GM12875 (cell line): ENCODE data around the gene CDS2.

Experiments
- H3K4me3 ChIP-seq: one replicate; pipeline ENCODE4 v1.5.1; 2011; ENCODE audit warnings: low read depth, low read length, control low read depth
- TF ChIP-seq, protein P1 (sequence below): IDR thresholded peaks from 2 replicates; pipeline ENCODE4 v1.5.1; 2011; ENCODE audit warnings: low read depth, mild to moderate bottlenecking, control low read depth, inconsistent platforms, low read length, moderate library complexity, borderline replicate concordance; ENCODE audit not compliant: insufficient read depth

CDS2 gene

GRCh38 chr20:5195655-5196054 is 68.8 kb downstream of the CDS2 start:
- H3K4me3 ChIP-seq, result no peak overlapping the region
- TF ChIP-seq, protein P1, sequence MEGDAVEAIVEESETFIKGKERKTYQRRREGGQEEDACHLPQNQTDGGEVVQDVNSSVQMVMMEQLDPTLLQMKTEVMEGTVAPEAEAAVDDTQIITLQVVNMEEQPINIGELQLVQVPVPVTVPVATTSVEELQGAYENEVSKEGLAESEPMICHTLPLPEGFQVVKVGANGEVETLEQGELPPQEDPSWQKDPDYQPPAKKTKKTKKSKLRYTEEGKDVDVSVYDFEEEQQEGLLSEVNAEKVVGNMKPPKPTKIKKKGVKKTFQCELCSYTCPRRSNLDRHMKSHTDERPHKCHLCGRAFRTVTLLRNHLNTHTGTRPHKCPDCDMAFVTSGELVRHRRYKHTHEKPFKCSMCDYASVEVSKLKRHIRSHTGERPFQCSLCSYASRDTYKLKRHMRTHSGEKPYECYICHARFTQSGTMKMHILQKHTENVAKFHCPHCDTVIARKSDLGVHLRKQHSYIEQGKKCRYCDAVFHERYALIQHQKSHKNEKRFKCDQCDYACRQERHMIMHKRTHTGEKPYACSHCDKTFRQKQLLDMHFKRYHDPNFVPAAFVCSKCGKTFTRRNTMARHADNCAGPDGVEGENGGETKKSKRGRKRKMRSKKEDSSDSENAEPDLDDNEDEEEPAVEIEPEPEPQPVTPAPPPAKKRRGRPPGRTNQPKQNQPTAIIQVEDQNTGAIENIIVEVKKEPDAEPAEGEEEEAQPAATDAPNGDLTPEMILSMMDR, result no peak

- no peak overlapping the region for H3K4me3 ChIP-seq
- TF ChIP-seq, protein P1, result no peak
Measured at GRCh38 chr20:5196149-5196548, 69.3 kb downstream of the CDS2 start.

DNA sequence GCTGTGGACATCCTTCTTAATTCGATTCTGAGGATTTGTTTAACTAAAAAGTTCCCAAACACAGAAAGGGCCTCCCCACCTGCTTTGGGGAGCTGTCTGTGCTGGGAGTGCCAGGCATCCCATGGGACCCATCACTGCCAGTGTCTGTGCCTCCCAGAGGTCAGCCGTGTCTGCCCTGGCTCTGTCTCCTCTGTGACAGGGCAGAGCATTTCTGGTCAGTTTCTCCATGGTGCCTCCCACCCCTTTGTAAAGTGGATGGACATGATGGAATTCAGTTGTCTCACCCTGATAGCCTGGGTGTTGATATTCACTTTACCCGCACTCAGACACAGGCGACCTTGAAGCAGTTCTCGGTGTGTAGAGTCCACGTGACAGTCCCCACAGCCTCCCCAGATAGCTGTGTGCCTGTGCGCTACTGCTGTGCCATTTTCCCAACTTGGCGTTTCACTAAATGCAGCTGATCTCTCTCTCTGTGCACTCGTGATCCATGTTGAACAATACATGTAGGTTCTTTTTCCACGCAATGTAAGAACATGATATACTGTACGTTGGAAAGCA is 70.5 kb downstream of the CDS2 start:
- TF ChIP-seq, protein P1, result no peak
- no peak overlapping the region for H3K4me3 ChIP-seq

- TF ChIP-seq, protein P1, result no peak
- H3K4me3 ChIP-seq, result no peak overlapping the region
Measured at GRCh38 chr20:5197847-5198650, 71.2 kb downstream of the CDS2 start.

DNA sequence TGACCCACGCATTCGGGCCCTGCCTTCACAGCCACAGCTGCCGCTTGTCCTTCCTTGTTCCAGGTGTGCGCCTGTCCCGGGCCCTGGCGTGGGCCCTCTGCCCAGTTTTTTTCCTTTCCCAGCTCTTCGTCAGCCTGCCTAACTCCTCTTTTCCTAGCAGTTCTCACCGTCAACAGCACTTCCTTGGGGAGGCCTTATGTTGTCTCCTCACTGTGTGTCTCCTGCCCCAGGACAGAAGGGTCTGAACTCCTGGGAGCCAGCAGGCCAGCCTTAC is 71.8 kb downstream of the CDS2 start:
- TF ChIP-seq, protein P1, result no peak

DNA sequence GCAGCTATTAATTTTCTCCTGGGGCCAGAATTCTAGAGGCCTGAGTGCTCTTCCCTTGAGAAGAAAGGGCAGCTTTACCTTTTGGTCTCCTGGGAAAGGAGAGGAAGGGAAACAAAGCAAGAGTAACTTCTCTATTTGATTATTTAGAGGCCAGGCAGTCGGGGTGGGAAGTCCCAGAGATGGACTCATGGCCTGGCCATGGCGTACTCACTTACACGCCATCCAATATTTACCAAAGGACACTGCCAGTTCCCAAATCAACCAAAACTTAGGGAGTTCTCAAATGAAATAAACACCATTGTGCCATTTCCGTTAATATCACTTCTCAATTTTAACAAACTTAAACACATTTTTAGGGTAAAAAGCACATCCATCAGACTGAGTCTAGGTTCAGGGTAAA is 76.6 kb downstream of the CDS2 start:
- TF ChIP-seq, protein P1, result no peak
- H3K4me3 ChIP-seq, result no peak overlapping the region

More for the DNA sequence above, 71.8 kb downstream of the CDS2 start:
- no peak overlapping the region for H3K4me3 ChIP-seq
